HG03432 (cell line): ENCODE measurements around the gene MYRF.

Source experiments
- ATAC-seq: cut with Tn5 transposase; IDR thresholded peaks from one replicate; pipeline ENCODE4 v1.9.1; 2021; ENCODE audit warnings: mild to moderate bottlenecking, moderate library complexity; ENCODE audit not compliant: unreplicated experiment

The MYRF gene

DNA sequence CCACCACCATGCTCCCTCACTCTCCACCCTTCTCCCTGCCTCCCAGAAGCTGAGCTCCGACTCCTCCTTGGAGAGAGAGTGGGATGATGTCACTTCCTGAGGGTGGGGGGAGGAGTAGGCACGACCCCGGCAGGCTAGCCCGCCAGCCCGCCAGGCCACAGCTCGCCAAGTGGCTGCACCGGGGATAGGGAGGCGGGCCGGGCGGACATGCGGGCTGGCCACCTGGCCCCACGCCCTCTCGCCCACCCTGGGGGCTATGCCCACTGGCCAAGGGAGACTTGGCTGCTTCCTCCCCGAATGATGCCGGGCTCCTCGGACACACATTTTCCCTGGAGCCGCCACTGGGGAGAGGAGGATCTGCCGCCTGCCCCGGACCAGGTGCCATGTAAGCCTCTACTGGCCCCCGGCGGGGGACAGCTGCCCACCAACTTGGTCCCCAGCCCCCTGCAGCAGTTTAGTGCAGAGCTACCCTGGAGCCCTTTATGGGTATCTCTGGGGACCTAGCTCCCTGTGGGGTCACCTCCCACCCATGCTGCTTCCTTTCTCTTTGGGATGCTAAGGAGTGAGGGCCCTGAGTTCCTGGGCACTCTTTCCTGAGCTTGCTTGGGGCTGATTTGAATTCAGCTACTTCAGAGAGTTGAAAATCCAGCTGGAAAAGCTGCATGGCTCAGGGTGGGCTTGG, 33.7 kb upstream of the MYRF start:
- no peak for ATAC-seq

DNA sequence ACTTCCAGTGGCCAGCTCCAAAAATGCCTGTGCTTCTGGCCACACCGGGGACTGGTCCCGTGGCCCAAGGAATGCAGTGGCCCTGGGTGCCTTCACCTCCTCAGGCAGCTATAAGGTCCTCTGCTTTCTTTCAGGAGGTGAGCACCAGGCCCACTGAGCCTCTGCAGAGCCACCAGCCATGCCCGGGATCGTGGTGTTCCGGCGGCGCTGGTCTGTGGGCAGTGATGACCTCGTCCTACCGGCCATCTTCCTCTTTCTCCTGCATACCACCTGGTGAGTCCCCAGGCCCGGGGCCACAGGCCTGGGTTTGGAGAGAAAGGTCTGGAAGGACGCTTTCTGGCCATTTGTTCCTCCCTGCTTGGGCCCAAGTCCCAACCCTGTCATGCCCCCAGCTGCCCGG, 32.5 kb upstream of the MYRF start:
- ATAC-seq: no peak

DNA sequence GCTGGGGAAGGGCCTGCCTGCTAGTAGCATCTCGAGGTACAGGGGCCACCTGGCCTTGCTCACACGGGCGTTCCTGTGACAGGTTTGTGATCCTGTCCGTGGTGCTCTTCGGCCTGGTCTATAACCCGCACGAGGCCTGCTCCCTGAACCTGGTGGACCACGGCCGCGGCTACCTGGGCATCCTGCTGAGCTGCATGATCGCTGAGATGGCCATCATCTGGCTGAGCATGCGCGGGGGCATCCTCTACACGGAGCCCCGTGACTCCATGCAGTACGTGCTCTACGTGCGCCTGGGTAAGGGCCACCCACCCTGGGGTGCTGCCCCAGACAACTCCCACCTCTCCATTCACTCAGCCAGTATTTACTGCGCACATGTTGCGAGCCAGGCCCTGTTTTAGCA, 31.8 kb upstream of the MYRF start:
- no peak for ATAC-seq

DNA sequence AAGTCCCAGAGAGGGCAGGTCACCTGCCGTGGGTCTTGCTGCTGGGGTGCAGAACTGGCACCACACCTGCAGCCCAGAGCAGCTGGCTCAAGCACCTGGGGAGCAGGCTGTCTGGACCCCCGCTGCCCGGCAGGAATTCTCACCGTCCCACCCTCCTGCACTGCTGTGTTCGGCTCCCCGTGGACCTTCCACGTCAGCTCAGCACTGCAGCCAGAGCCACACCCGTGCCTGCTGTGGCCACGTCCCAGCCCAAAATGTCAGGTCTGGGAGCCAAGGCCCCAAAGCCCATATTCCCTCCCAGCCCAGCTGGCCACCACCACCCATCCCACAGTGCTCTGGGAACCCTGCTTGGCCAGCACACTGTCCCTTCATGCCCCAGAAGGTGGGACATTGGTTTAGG, 28.0 kb upstream of the MYRF start:
- no peak for ATAC-seq

DNA sequence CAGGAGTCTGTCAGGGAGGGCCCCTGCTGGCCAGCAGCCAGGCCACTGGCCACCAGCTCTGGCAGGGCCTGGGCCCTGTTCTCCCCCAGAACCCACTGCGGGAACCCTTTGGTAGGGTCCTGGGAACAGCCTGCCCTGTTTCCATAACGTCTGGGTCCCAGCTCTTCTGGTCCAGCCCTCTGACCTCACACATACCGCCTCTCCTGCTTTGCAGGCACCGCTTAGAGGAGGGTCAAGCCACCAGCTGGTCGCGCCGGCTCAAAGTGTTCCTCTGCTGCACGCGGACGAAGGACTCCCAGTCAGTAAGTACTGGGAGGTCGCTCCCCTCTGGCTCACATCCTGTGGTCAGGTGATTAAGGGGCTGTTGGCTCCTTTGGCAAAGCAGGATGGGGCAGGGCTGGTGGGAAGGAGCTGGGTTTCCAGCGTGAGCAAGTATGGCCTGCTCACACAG, 26.6 kb upstream of the MYRF start:
- no peak for ATAC-seq

DNA sequence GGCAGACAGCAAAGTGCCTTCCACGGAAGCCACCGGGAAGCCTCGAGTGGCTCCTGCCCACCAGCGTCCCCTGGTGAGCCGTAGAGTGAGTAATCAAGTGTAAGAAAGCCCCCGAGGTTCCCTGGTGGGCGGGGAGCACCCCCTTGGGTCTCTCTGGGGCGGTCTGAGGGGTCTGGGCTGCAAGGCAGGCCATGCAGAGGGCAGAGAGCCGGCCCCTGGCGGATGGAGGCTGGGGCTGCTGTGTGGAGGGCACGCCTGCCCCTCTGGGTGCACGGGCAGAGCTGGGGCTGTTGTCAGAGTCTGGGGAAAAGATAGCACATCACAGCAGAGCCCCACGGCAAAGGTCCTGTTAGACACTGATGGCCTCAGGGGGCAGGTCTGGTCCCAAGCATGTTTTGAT, 25.7 kb upstream of the MYRF start:
- no peak for ATAC-seq

DNA sequence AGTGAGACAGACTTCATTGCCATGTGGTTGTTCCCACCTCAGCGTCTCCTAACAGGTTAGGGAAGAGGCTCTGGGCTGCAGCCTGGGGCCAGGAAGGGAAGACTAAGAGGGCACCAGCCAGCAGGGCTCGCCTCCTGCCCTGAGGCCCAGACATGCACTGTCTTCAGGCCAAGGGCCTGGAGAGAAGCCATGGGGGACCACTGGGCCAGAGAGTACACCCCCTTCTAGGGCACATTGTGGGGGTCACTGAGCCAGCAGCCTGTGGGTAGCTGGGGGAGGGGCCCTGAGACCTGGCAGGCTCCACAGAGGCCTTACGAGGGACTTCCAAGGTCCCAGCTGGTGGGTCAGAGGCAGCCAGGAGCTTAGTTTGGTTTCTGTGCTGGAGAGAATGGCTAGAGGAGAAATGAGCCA, 25.0 kb upstream of the MYRF start:
- ATAC-seq: no peak

DNA sequence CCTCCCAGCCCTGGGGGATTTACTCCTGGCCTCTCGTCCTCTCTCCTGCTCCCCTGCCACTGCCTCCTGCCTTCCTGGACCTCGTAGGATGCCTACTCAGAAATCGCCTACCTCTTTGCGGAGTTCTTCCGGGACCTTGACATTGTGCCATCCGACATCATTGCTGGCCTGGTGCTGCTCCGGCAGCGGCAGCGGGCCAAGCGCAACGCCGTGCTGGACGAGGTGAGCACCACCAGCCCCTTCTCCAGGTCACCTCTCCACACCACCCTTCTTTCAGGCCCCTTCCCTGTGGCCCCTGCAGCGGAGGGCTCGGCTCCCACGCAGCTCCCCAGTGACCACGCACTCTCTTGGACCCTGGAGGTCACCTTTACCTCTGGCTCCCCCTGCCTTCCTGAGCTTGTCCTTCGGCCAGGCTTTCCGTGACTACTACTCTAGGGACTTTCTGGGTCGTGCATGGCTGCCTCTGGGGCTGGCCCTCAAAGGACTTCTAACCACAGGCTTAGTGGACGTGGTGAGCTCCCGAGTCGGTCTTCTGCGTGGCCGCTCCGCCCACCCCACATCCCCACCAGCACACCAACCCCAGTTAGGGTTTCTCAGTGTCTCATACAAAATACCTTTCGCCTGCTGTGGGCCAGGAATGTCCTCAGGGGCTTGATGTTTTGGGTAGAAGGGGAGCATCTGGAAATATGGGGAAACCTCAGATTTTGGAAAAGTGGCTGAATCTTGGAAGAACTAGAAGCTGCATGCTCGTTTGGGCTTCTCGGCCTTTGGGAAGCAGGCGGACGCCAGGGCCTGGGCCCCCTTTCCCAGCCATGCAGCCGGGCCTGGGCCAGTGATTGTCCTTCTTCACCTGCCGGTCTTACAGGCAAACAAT, 24.1 kb upstream of the MYRF start:
- ATAC-seq: no peak

DNA sequence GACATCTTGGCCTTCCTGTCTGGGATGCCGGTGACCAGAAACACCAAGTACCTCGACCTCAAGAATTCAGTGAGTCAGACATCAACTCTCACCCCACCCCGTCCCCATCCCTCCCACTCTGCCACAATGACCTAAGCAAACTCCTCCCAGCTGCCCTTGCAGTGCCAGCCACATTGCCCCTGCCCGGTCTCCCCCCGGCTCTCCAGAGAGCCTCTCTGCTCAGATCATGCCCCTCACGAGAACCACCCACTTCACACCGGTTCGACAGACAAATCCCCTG, 23.6 kb upstream of the MYRF start:
- ATAC-seq: no peak

DNA sequence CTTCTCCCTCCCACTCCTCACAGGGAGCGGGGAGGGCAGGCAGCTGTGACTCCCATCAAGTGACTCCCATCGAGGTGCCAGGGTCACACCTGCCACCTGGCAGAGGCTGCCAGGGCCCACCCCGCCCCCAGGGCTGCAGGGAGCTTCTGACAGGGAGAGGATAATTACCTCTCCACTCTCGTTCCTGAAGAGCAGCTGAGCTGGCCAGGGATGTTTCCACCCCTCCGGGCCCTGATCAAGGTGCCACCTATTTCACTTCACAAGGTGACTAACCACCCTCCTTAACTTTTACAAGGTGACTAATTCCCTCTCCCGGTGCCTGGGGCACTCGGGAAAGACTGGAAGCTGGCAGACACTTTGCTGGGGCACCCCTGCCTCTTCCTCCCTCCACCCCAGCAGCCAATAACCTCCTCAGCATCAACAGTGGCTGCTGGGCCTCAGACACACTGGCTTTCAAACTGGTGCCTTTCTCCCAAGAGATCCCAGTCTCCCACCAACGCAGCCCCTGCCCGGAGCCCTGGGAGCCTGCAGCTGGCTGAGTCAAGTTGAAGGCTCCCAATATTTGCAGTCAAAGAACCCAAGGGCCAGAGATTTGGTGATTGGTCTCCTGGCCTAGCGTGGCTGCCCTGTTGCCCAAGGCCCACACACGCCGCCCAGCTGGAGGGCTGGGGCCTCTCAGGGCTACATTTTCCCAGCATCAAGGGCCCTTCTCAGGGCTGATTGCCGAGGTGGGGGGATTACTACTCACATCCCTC, 22.0 kb upstream of the MYRF start:
- ATAC-seq: no peak

DNA sequence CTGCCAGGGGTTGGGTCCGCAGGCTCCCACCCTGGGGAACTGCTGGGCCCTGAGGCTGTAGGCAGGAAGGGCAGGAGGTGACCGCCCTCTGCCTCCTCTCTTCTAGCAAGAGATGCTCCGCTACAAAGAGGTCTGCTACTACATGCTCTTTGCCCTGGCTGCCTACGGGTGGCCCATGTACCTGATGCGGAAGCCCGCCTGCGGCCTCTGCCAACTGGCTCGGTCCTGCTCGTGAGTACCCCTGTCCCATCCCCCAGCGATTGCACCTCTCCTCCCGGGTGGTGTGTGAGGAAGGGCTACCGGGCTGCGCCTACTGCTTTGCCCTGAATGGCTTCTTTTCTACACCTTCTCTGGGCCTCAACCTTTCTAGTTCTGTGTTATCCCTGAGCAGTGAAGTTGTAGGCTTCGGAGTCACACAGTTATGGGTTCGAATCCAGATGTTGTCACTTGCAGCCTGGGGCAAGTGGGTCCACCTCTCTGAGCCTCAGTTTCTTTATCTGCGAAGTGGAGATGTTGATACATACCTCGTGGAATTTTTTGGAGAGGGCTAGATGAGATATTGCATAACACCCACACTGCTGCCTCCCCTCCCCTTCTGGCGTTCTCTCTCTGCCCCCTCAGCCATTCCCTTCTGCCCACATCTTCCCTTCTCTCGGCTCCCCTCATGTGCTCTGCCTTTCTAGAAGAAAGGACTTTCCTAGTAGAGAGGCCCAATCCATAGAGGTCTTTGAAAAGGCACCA, 21.1 kb upstream of the MYRF start:
- ATAC-seq: no peak

DNA sequence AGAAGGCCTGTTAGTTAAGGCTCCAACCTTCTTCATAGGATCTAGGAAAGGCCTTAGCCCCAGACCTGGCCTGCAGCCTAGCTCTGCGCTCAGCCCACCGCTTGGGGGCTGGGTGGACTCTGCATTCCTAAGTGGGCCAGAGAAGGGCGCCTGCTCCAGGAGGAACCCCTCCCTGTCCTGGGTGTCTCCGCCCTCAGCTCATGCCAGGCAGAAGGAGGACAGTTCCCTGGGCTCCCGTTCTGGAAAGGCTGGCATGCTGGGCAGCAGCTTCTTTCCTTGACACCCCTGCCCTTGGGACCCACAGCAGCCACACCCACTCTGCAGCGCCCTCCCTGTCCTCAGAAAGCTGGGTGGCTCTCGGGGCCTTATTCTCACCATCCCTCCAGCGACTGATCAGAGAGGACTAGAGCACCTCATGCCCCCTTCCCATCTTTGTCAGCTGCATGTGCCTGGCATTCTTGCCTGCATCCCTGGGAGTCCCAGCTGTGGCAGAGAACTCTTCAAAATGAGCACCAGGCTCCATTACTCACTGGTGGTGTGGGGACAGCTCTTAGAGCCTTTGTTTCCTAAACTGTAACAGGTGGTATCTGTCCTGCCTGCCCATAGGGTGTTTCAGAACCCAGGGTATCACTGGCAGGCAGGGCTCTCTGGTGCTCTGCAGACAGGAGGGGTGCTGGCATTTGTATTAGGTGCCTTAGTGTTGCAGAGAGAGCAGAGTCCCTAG, 20.3 kb upstream of the MYRF start:
- no peak for ATAC-seq

DNA sequence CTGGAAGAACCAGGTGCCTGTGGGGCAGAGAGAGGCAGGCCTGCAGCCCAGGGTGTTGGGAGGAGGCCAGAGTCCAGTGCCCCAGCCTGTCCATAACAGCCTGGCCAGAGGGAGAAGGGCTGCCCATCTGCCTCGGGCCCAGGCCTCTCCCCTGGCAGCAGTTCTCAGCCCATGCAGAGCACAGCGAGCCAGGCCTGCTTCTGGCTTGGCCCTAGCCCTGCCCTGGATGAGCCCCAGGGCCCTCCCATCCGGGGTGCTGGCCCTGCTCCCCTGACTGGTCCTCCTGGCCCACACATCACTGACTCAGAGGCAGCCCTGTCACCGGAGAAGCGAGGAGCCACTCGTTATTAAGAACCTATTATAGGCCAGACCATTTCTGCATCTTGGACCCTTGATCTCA, 19.7 kb upstream of the MYRF start:
- ATAC-seq: no peak

DNA sequence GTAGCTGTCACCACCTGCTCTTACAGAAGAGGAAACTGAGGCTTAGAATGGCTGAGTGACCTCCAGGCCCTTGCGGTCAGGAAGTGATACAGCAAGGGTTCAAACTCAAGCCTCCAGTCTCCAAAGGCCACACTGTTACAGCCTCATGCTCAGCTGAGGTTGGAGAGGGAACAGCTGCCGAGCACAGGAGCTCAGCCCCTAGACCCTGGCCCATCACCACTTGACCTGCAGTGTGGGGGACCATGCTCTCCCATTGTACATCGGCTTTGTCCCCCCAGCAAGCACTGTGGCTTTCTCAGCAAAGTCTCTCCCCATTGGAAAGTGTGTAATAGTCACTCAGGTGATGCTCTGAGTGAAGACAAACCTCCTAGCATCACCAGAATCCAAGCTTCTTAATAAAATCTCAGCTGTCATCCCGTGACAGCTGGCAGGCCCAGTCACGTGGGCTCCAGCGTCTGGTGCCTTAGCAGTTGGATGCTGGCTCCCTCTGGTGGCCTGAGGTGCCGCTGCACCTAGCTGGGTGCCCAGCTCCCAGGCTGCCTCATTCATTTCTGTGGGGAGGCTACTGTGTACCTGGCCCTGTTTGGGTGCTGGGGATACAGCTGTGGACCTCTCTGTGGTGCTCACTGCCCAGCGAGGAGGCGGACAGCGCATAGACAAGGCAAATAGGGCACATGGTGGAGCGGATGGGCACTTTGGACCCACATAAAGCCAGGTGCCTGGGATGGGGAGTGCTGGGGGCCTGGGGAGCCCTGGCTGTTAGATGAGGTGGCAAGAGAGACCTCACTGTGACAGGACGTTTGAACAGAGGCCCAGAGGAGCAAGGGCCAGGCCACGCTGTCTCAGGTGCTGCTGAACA, 19.1 kb upstream of the MYRF start:
- peak; percentile 80 for ATAC-seq

DNA sequence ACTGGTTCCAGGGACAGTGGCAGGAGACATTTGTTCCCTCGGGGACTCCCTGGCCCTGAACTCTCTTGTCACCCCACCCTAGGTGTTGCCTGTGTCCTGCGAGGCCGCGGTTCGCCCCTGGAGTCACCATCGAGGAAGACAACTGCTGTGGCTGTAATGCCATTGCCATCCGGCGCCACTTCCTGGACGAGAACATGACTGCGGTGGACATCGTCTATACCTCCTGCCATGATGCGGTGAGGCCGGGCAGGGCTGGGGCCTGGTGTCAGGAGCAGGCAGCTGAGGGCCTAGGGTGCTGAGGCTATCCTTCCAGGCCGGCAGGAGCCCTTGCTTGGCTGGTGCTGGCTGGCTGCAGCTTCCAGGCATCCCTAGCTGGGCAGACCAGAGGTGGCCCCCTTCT, 17.7 kb upstream of the MYRF start:
- ATAC-seq: no peak

DNA sequence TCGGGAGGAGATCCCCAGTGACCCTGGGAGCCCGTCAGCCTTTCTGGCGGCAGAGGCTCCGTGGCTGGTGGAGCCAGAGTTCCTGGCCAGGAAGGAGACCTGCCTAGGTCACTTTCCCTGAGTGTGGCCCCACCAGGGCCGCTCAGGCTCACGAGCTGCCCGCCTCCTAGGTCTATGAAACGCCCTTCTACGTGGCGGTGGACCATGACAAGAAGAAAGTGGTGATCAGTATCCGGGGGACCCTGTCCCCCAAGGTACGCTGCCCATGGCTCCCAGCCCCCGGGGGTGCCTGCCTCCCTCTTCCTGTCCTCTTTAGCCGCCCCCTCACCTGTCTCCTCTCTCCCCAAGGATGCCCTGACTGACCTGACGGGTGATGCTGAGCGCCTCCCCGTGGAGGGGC, 17.0 kb upstream of the MYRF start:
- no peak for ATAC-seq

DNA sequence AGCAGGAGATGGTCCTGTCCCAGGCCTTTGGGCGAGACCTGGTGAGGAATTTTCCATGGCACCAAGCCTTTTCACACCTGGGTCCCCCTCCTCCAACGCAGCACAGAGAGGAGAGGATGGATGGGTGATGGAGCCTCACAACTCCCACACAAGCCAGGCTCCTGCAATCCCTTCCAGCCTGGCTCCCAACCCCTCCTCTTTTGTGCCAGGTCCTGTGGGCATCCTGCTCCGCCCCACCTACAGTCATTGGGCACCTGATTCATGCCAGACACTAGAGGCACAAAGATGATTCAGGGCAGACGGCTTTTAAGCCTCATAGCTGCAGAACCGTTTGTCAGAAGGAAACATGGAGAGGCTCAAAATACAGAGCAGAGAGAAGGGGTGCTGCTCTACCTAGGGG, 16.1 kb upstream of the MYRF start:
- ATAC-seq: no peak

DNA sequence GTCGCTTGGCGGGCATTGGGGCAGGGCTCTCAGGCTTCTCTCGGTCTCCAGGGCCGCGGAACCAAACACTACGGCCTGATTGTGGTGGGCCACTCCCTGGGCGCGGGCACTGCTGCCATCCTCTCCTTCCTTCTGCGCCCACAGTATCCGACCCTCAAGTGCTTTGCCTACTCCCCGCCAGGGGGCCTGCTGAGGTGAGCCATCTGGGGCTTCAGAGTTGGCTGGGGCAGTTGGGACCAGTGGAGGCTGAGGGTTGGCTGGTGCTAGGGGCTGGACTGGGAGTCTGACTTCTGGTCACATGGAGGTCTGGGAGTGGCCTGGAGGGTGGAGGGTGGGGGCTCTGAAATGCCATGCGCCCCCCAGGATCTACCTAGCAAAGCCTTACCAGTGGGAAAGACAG, 15.3 kb upstream of the MYRF start:
- ATAC-seq: no peak

DNA sequence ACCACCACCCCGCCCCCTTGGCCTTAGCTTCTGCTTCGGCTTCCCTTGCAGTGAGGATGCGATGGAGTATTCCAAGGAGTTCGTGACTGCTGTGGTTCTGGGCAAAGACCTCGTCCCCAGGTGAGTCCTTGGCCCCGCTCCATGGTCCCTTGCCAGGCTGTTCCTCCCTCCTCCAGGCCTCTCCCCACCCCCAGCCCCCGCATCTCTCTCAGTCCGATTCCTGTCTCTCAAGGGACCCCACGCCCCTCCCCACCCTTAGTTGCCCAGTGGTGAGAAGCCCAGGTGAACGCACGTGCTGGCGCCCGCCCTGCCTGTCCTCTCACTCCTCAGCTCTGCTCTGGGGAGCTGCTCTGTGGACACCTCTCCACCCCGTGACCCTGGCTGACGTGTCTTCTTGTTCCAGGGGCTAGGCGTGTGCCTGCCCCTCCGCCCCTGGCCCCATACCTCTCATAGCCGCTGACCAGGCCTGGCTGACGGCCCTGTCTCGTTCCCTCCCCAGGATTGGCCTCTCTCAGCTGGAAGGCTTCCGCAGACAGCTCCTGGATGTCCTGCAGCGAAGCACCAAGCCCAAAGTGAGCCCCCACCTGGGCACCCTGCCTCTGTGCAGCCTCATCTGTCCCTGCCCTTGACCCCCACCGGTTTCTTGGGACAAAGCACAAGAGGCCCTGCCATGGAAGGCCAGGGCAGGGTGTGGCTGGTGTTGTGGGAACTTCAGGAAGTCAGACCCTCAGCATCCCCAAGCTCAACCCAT, 14.6 kb upstream of the MYRF start:
- no peak for ATAC-seq
